Activated CD8-positive, alpha-beta memory T cell treated with anti-CD3 and anti-CD28 coated beads for 36 hours (primary cell): Measurements from ENCODE around the gene CNPY1. TPM values are rescaled to one million over a fixed set of nuclear protein-coding genes. Genes with fewer than 3 reads are reported as not detected.

ENCODE experiments used
- CTCF ChIA-PET: fragments of 350-600 bp; sonication (Branson Sonifier 250); formaldehyde crosslinking; loops from one replicate; lab custom pipeline; 2021; ENCODE audit warnings: antibody characterized with exemption; lab: Charles Lee
- POLR2A ChIA-PET: fragments of 350-600 bp; sonication (Branson Sonifier 250); formaldehyde crosslinking; loops from one replicate; lab custom pipeline; 2021; ENCODE audit warnings: antibody characterized with exemption; lab: Charles Lee
- total RNA-seq, 2 experiments: library from RNA; stranded (reverse); gene quantifications; one replicate each; pipeline ENCODE4 v1.2.3, GENCODE V29; 2021

CNPY1 gene
- total RNA-seq, 2 experiments from 2014 or later: not detected

GRCh38 chr7:155497149-155497901 lies 49.0 kb downstream of the CNPY1 start:
- POLR2A ChIA-PET: no interaction called here

GRCh38 chr7:155496267-155497005 lies 49.9 kb downstream of the CNPY1 start:
- CTCF ChIA-PET: no interaction called here
- POLR2A ChIA-PET: no interaction called here

More at GRCh38 chr7:155497149-155497901, 49.0 kb downstream of the CNPY1 start:
- CTCF ChIA-PET: no interaction called here

- CTCF ChIA-PET: no interaction called here
- POLR2A ChIA-PET: no interaction called here
Observed at GRCh38 chr7:155495440-155496248, 50.7 kb downstream of the CNPY1 start.

- CTCF ChIA-PET: no interaction called here
- POLR2A ChIA-PET: no interaction called here
Observed at GRCh38 chr7:155494551-155494950, 51.8 kb downstream of the CNPY1 start.

GRCh38 chr7:155493744-155494538 lies 52.4 kb downstream of the CNPY1 start:
- ChIA-PET CTCF (no interaction called here), POLR2A (no interaction called here)

GRCh38 chr7:155491812-155492211 lies 54.5 kb downstream of the CNPY1 start:
- ChIA-PET POLR2A (no interaction called here), CTCF (no interaction called here)

GRCh38 chr7:155490697-155491628 lies 55.4 kb downstream of the CNPY1 start:
- POLR2A ChIA-PET: interaction anchor here (0.7 kb wide), 2 partner anchors 14 to 1844 kb away, joined by 4 to 5 read pairs; no protein-coding TSS in a partner anchor
- CTCF ChIA-PET: no interaction called here

- ChIA-PET CTCF (no interaction called here), POLR2A (interaction anchor here (0.7 kb wide), 2 partner anchors 14 to 1845 kb away, joined by 4 to 5 read pairs; no protein-coding TSS in a partner anchor)
Observed at GRCh38 chr7:155489862-155490696, 56.3 kb downstream of the CNPY1 start.

GRCh38 chr7:155489158-155489840 lies 57.1 kb downstream of the CNPY1 start:
- ChIA-PET CTCF (no interaction called here), POLR2A (no interaction called here)

- CTCF ChIA-PET: no interaction called here
- POLR2A ChIA-PET: no interaction called here
Observed at GRCh38 chr7:155488483-155489127, 57.8 kb downstream of the CNPY1 start.

GRCh38 chr7:155487509-155488482 lies 58.6 kb downstream of the CNPY1 start:
- CTCF ChIA-PET: no interaction called here
- POLR2A ChIA-PET: no interaction called here

- POLR2A ChIA-PET: no interaction called here
- CTCF ChIA-PET: no interaction called here
Observed at GRCh38 chr7:155486783-155487508, 59.4 kb downstream of the CNPY1 start.

GRCh38 chr7:155484483-155485399 lies 61.6 kb downstream of the CNPY1 start:
- CTCF ChIA-PET: no interaction called here
- POLR2A ChIA-PET: no interaction called here
